ENCODE data around the gene LRRC31.

The LRRC31 gene

GRCh38 chr3:169907476-169907875 lies 37.7 kb upstream of the LRRC31 start:
- H3K4me1 ChIP-seq (ENCODE audit: control insufficient read depth in 1 of 2, insufficient read depth in 1 of 2, low read depth in 1 of 2, low read length in 1 of 2): peaks cover 0 to 7% of the 10 kb centered on the region in 2 experiments
- TF ChIP-seq CTCF (IDR thresholded peaks at IDR 0.05): no peak
- no peaks in the 10 kb centered on the region for H3K9me3 ChIP-seq
- H3K27me3 ChIP-seq: peaks cover 7% of the 10 kb centered on the region
- H3K36me3 ChIP-seq: no peaks in the 10 kb centered on the region
- no peak overlapping the region for H3K4me3 ChIP-seq (ENCODE audit: low read depth in 1 of 2, low read length in 1 of 2)
- no peak overlapping the region for H3K27ac ChIP-seq

GRCh38 chr3:169905404-169905803 lies 35.7 kb upstream of the LRRC31 start:
- peaks cover 12% of the 10 kb centered on the region for H3K9me3 ChIP-seq
- H3K27ac ChIP-seq: no peak overlapping the region
- no peak for TF ChIP-seq CTCF (IDR thresholded peaks at IDR 0.05)
- peaks cover 7% of the 10 kb centered on the region for H3K27me3 ChIP-seq
- H3K36me3 ChIP-seq: no peaks in the 10 kb centered on the region
- no peak overlapping the region for H3K4me3 ChIP-seq (ENCODE audit: low read depth in 1 of 2, low read length in 1 of 2)
- H3K4me1 ChIP-seq (ENCODE audit: control insufficient read depth in 1 of 2, insufficient read depth in 1 of 2, low read depth in 1 of 2, low read length in 1 of 2): peaks cover 0 to 7% of the 10 kb centered on the region in 2 experiments

- H3K4me1 ChIP-seq (ENCODE audit: control insufficient read depth in 1 of 2, insufficient read depth in 1 of 2, low read depth in 1 of 2, low read length in 1 of 2): no peaks in the 10 kb centered on the region
- no peak overlapping the region for H3K4me3 ChIP-seq (ENCODE audit: low read depth in 1 of 2, low read length in 1 of 2)
- H3K9me3 ChIP-seq: peaks cover 12% of the 10 kb centered on the region
- TF ChIP-seq CTCF (IDR thresholded peaks at IDR 0.05): no peak
- H3K27ac ChIP-seq: no peak overlapping the region
- no peaks in the 10 kb centered on the region for H3K27me3 ChIP-seq
- H3K36me3 ChIP-seq: no peaks in the 10 kb centered on the region
These were observed 31.7 kb upstream of the LRRC31 start for GRCh38 chr3:169901453-169901852.

GRCh38 chr3:169897284-169897683 lies 27.5 kb upstream of the LRRC31 start:
- Histone ChIP-seq H3K4me1 (ENCODE audit: control insufficient read depth in 1 of 2, insufficient read depth in 1 of 2, low read depth in 1 of 2, low read length in 1 of 2) (no peaks in the 10 kb centered on the region), H3K9me3 (peaks cover 12% of the 10 kb centered on the region), H3K4me3 (ENCODE audit: low read depth in 1 of 2, low read length in 1 of 2) (no peak overlapping the region)

GRCh38 chr3:169895072-169895471 lies 25.3 kb upstream of the LRRC31 start:
- no peaks in the 10 kb centered on the region for H3K36me3 ChIP-seq
- no peaks in the 10 kb centered on the region for H3K9me3 ChIP-seq
- H3K4me3 ChIP-seq (ENCODE audit: low read depth in 1 of 2, low read length in 1 of 2): no peak overlapping the region
- H3K4me1 ChIP-seq (ENCODE audit: control insufficient read depth in 1 of 2, insufficient read depth in 1 of 2, low read depth in 1 of 2, low read length in 1 of 2): no peaks in the 10 kb centered on the region
- TF ChIP-seq CTCF (IDR thresholded peaks at IDR 0.05): no peak
- no peaks in the 10 kb centered on the region for H3K27me3 ChIP-seq
- H3K27ac ChIP-seq: no peak overlapping the region

More at GRCh38 chr3:169897284-169897683, 27.5 kb upstream of the LRRC31 start:
- no peak for TF ChIP-seq CTCF (IDR thresholded peaks at IDR 0.05)
- Histone ChIP-seq H3K27ac (no peak overlapping the region), H3K36me3 (no peaks in the 10 kb centered on the region), H3K27me3 (no peaks in the 10 kb centered on the region)

- Histone ChIP-seq H3K9me3 (no peaks in the 10 kb centered on the region), H3K36me3 (no peaks in the 10 kb centered on the region), H3K4me3 (ENCODE audit: low read depth in 1 of 2, low read length in 1 of 2) (no peak overlapping the region), H3K4me1 (ENCODE audit: control insufficient read depth in 1 of 2, insufficient read depth in 1 of 2, low read depth in 1 of 2, low read length in 1 of 2) (no peaks in the 10 kb centered on the region), H3K27me3 (no peaks in the 10 kb centered on the region), H3K27ac (no peak overlapping the region)
- no peak for TF ChIP-seq CTCF (IDR thresholded peaks at IDR 0.05)
These were observed 24.4 kb upstream of the LRRC31 start for GRCh38 chr3:169894110-169894509.
